Trophoblast cell (in vitro differentiated cells and primary cell): Measurements from ENCODE around the gene SLIT1.

Source experiments
- DNase-seq, 2 donors: peaks; one replicate each; pipeline ENCODE4 v3.0.0-alpha.2; 2016
- H2AFZ ChIP-seq: 2 replicates; pipeline ENCODE4 v1.6.1; 2013; ENCODE audit warnings: low read length, moderate library complexity, mild to moderate bottlenecking; ENCODE audit not compliant: insufficient read depth, poor library complexity
- H2AK5ac ChIP-seq: 2 replicates; pipeline ENCODE4 v1.6.1; 2013; ENCODE audit warnings: mild to moderate bottlenecking, low read length
- H2BK120ac ChIP-seq: 2 replicates; pipeline ENCODE4 v1.6.1; 2013; ENCODE audit warnings: low read length, mild to moderate bottlenecking, moderate library complexity; ENCODE audit not compliant: insufficient read depth, poor library complexity
- H2BK12ac ChIP-seq: 2 replicates; pipeline ENCODE4 v1.6.1; 2013; ENCODE audit warnings: mild to moderate bottlenecking, low read length, moderate library complexity
- H2BK5ac ChIP-seq: 2 replicates; pipeline ENCODE4 v1.6.1; 2013; ENCODE audit warnings: low read length, low read depth, moderate library complexity, mild to moderate bottlenecking; ENCODE audit not compliant: poor library complexity
- H3K14ac ChIP-seq: 2 replicates; pipeline ENCODE4 v1.6.1; 2013; ENCODE audit warnings: mild to moderate bottlenecking, low read length
- H3K18ac ChIP-seq: 2 replicates; pipeline ENCODE4 v1.6.1; 2013; ENCODE audit warnings: mild to moderate bottlenecking, low read length
- H3K23ac ChIP-seq: 2 replicates; pipeline ENCODE4 v1.6.1; 2013; ENCODE audit warnings: low read length
- H3K27ac ChIP-seq: 2 replicates; pipeline ENCODE4 v1.5.1; 2013; ENCODE audit warnings: low read depth, mild to moderate bottlenecking, inconsistent platforms, low read length, moderate library complexity
- H3K27me3 ChIP-seq: 2 replicates; pipeline ENCODE4 v1.6.1; 2013; ENCODE audit warnings: inconsistent platforms, mild to moderate bottlenecking, low read length, moderate library complexity; ENCODE audit not compliant: insufficient read depth
- H3K36me3 ChIP-seq, 2 experiments: 1 replicate in 1 of 2; 2 replicates in 1 of 2; pipeline ENCODE4 v1.6.1; 2013; ENCODE audit warnings: low read length in 2 of 2, mild to moderate bottlenecking in 2 of 2, moderate library complexity in 1 of 2; ENCODE audit not compliant: insufficient read depth in 2 of 2, control insufficient read depth in 1 of 2
- H3K4ac ChIP-seq: 2 replicates; pipeline ENCODE4 v1.6.1; 2013; ENCODE audit warnings: low read depth, mild to moderate bottlenecking, low read length, moderate library complexity
- H3K4me1 ChIP-seq, 2 experiments: 1 replicate in 1 of 2; 2 replicates in 1 of 2; pipeline ENCODE4 v1.6.1; 2013; ENCODE audit warnings: low read length in 2 of 2, mild to moderate bottlenecking in 2 of 2, moderate library complexity in 1 of 2; ENCODE audit not compliant: insufficient read depth in 2 of 2, control insufficient read depth in 1 of 2
- H3K4me2 ChIP-seq: 2 replicates; pipeline ENCODE4 v1.6.1; 2013; ENCODE audit warnings: inconsistent platforms, mild to moderate bottlenecking, low read length, moderate library complexity
- H3K4me3 ChIP-seq: 2 replicates; pipeline ENCODE4 v1.5.1; 2013; ENCODE audit warnings: mild to moderate bottlenecking, low read depth, low read length, inconsistent platforms
- H3K79me1 ChIP-seq: one replicate; pipeline ENCODE4 v1.6.1; 2013; ENCODE audit warnings: low read length
- H3K79me2 ChIP-seq: 2 replicates; pipeline ENCODE4 v1.6.1; 2013; ENCODE audit warnings: low read length, mild to moderate bottlenecking; ENCODE audit not compliant: control insufficient read depth, insufficient read depth, poor library complexity
- H3K9ac ChIP-seq: 2 replicates; pipeline ENCODE4 v1.6.1; 2013; ENCODE audit warnings: mild to moderate bottlenecking, low read length
- H3K9me3 ChIP-seq: 2 replicates; pipeline ENCODE4 v1.6.1; 2013; ENCODE audit warnings: low read depth, mild to moderate bottlenecking, control low read depth, inconsistent platforms, low read length; ENCODE audit not compliant: insufficient read depth
- H4K12ac ChIP-seq: 2 replicates; pipeline ENCODE4 v1.6.1; 2013; ENCODE audit warnings: low read depth, mild to moderate bottlenecking, low read length, moderate library complexity
- H4K8ac ChIP-seq: 2 replicates; pipeline ENCODE4 v1.6.1; 2013; ENCODE audit warnings: low read depth, mild to moderate bottlenecking, low read length, moderate library complexity
- H4K91ac ChIP-seq: one replicate; pipeline ENCODE4 v1.6.1; 2013; ENCODE audit warnings: low read depth, mild to moderate bottlenecking, low read length, moderate library complexity
- WGBS: extraction: QIAGEN DNeasy Blood & Tissue Kit; methylation state at CpG from one replicate; pipeline ENCODE4 v1.1.7; 2013; ENCODE audit warnings: missing lambda C conversion rate; ENCODE audit not compliant: insufficient read length, insufficient coverage; ENCODE audit errors: extremely low coverage; 5-methylcytosine and 5-hydroxymethylcytosine counted together

Gene SLIT1

GRCh38 chr10:97215619-97216260 lies 30.0 kb upstream of the SLIT1 start:
- Histone ChIP-seq H4K8ac (no peak overlapping the region), H3K4me3 (no peak overlapping the region), H3K18ac (no peak overlapping the region), H2AFZ (no peak overlapping the region), H3K23ac (no peak overlapping the region), H3K36me3 (no peaks in the 10 kb centered on the region), H2BK12ac (no peak overlapping the region), H4K91ac (no peak overlapping the region), H3K4me1 (no peaks in the 10 kb centered on the region), H3K4ac (no peak overlapping the region), H3K4me2 (no peak overlapping the region), H3K14ac (no peak overlapping the region), H2BK120ac (no peak overlapping the region), H3K9ac (no peak overlapping the region), H3K79me2 (no peaks in the 10 kb centered on the region), H2BK5ac (no peak overlapping the region), H3K79me1 (no peaks in the 10 kb centered on the region), H3K27ac (no peak overlapping the region), H3K27me3 (no peaks in the 10 kb centered on the region), H4K12ac (no peak overlapping the region), H2AK5ac (no peak overlapping the region), H3K9me3 (peaks cover 1% of the 10 kb centered on the region)
- no peak for DNase-seq
- no CpG with 5 or more reads among the region's 15 CpGs for WGBS

- no peak overlapping the region for H4K12ac ChIP-seq
- peaks cover 1% of the 10 kb centered on the region for H3K9me3 ChIP-seq
- WGBS = no CpG with 5 or more reads among the region's 9 CpGs
Observed at GRCh38 chr10:97213431-97213830, 27.7 kb upstream of the SLIT1 start.

GRCh38 chr10:97211229-97211628 lies 25.5 kb upstream of the SLIT1 start:
- DNase-seq = no peak
- no peak overlapping the region for H4K91ac ChIP-seq
- no peaks in the 10 kb centered on the region for H3K4me1 ChIP-seq
- H4K12ac ChIP-seq = no peak overlapping the region
- WGBS = no CpG with 5 or more reads among the region's 9 CpGs
- no peak overlapping the region for H2BK5ac ChIP-seq
- no peak overlapping the region for H3K27ac ChIP-seq
- H3K27me3 ChIP-seq = no peaks in the 10 kb centered on the region
- H3K36me3 ChIP-seq = no peaks in the 10 kb centered on the region
- no peak overlapping the region for H3K14ac ChIP-seq
- H3K9ac ChIP-seq = no peak overlapping the region
- no peak overlapping the region for H2BK120ac ChIP-seq
- no peak overlapping the region for H3K4ac ChIP-seq
- H3K4me2 ChIP-seq = no peak overlapping the region
- no peak overlapping the region for H2BK12ac ChIP-seq
- H3K18ac ChIP-seq = no peak overlapping the region
- no peaks in the 10 kb centered on the region for H3K9me3 ChIP-seq
- H2AK5ac ChIP-seq = no peak overlapping the region
- H3K79me1 ChIP-seq = no peaks in the 10 kb centered on the region
- no peaks in the 10 kb centered on the region for H3K79me2 ChIP-seq
- H4K8ac ChIP-seq = no peak overlapping the region
- no peak overlapping the region for H3K23ac ChIP-seq
- H3K4me3 ChIP-seq = no peak overlapping the region
- no peak overlapping the region for H2AFZ ChIP-seq

More at GRCh38 chr10:97213431-97213830, 27.7 kb upstream of the SLIT1 start:
- Histone ChIP-seq H3K79me2 (no peaks in the 10 kb centered on the region), H3K4me2 (no peak overlapping the region), H2AK5ac (no peak overlapping the region), H3K79me1 (no peaks in the 10 kb centered on the region), H3K9ac (no peak overlapping the region), H3K4me3 (no peak overlapping the region), H3K18ac (no peak overlapping the region), H2BK5ac (no peak overlapping the region), H3K4me1 (no peaks in the 10 kb centered on the region), H2AFZ (no peak overlapping the region), H3K36me3 (no peaks in the 10 kb centered on the region), H3K4ac (no peak overlapping the region), H4K91ac (no peak overlapping the region), H3K14ac (no peak overlapping the region), H3K23ac (no peak overlapping the region), H2BK120ac (no peak overlapping the region), H4K8ac (no peak overlapping the region), H3K27ac (no peak overlapping the region), H2BK12ac (no peak overlapping the region), H3K27me3 (no peaks in the 10 kb centered on the region)
- DNase-seq = no peak

GRCh38 chr10:97210543-97210960 lies 24.8 kb upstream of the SLIT1 start:
- Histone ChIP-seq H3K9ac (no peak overlapping the region), H3K14ac (no peak overlapping the region), H3K23ac (no peak overlapping the region), H4K12ac (no peak overlapping the region), H3K36me3 (no peaks in the 10 kb centered on the region), H4K8ac (no peak overlapping the region), H3K18ac (no peak overlapping the region), H2BK120ac (no peak overlapping the region), H2BK12ac (no peak overlapping the region), H3K79me2 (no peaks in the 10 kb centered on the region), H3K4me2 (no peak overlapping the region), H3K4me1 (no peaks in the 10 kb centered on the region), H3K27me3 (no peaks in the 10 kb centered on the region), H2AFZ (no peak overlapping the region), H3K4ac (no peak overlapping the region), H3K27ac (no peak overlapping the region), H2BK5ac (no peak overlapping the region), H3K4me3 (no peak overlapping the region), H3K79me1 (no peaks in the 10 kb centered on the region), H3K9me3 (peaks cover 2% of the 10 kb centered on the region), H4K91ac (no peak overlapping the region), H2AK5ac (no peak overlapping the region)
- WGBS = no CpG with 5 or more reads among the region's 8 CpGs
- peak; percentile 60 to 90 for DNase-seq
